ENCODE data around the gene HCN1. TPM values are rescaled to one million over a fixed set of nuclear protein-coding genes. Genes with fewer than 3 reads are reported as not detected.
A peak's percentile ranks its signal among the peaks of the same experiment; 100 is the strongest.

The HCN1 gene
- total and polyA plus RNA-seq, 7 donors = 0.20 to 0.36 (median 0.29) TPM; not detected in 3

DNA sequence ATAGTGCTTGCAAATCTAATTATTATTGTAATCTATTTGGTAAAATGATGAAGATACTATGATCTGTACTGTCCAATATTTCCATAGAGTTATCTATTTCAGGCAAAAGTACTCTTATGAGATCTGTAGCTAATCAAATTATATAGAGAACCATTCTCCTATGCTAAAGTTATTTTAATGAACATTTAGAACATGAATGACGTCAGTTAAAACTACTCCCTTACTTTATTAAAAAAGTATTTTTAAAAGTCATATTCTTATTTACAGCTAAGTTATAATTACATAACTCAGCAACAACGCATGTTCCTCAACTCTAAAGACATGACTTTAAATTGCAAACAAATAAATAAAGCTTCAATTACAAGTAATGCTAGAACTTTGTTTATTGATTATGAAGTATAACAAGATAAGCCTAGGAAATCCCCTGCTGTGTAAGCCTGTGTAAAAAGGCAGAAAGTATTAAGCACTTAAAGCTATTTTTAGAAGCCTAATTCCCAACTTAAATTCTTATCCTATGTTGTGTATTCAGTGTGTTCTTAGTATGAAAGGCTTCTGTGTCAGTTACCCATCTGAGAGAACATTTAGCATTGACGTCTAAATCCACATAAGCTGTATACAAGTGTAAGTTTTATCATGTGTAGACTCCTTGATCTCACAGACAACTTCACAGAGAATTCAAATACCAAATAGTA lies 285.7 kb downstream of the HCN1 start:
- 38 to 54% (median 40%) methylated on average over 3 of the region's 3 CpGs for WGBS, 3 donors
- intact Hi-C loops (cut with DNase I) = no loop called here
- H3K27me3 ChIP-seq (ENCODE audit: insufficient read depth in 3 of 3, low read length in 2 of 3) = no peaks in the 10 kb centered on the region
- DNase-seq (no peak), ATAC-seq (no peak)
- no peak overlapping the region for H3K4me3 ChIP-seq
- no peaks in the 10 kb centered on the region for H3K9me3 ChIP-seq
- TF ChIP-seq, protein P1, sequence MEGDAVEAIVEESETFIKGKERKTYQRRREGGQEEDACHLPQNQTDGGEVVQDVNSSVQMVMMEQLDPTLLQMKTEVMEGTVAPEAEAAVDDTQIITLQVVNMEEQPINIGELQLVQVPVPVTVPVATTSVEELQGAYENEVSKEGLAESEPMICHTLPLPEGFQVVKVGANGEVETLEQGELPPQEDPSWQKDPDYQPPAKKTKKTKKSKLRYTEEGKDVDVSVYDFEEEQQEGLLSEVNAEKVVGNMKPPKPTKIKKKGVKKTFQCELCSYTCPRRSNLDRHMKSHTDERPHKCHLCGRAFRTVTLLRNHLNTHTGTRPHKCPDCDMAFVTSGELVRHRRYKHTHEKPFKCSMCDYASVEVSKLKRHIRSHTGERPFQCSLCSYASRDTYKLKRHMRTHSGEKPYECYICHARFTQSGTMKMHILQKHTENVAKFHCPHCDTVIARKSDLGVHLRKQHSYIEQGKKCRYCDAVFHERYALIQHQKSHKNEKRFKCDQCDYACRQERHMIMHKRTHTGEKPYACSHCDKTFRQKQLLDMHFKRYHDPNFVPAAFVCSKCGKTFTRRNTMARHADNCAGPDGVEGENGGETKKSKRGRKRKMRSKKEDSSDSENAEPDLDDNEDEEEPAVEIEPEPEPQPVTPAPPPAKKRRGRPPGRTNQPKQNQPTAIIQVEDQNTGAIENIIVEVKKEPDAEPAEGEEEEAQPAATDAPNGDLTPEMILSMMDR (IDR thresholded peaks at IDR 0.05) = no peak
- peaks cover 7% of the 10 kb centered on the region for H3K4me1 ChIP-seq
- H3K27ac ChIP-seq = no peak overlapping the region
- no peaks in the 10 kb centered on the region for H3K36me3 ChIP-seq (ENCODE audit: insufficient read depth in 1 of 2, low read depth in 1 of 2)

DNA sequence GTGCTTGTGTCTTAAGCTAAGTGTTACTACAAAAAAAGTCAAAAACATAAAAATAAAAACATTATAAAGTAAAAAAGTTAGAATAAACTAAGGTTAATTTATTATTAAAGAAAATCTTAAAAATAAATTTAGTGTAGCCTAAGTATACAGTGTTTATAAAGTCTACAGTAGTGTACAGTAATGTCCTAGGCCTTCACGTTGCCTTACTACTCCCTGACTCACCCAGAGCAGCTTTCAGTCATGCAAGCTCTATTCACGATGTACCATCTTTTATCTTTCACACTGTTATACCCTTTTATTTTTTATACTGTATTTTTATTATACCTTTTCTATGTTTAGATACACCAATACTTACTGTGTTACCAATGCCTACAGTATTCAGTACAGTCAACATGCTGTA lies 288.1 kb downstream of the HCN1 start:
- TF ChIP-seq, protein P1 (IDR thresholded peaks at IDR 0.05) = no peak
- 86 to 92% (median 91%) methylated on average over 2 of the region's 2 CpGs for WGBS, 3 donors
- DNase-seq (no peak), ATAC-seq (no peak)
- no peak overlapping the region for H3K4me3 ChIP-seq
- intact Hi-C loops (cut with DNase I) = no loop called here
- peaks cover 7% of the 10 kb centered on the region for H3K4me1 ChIP-seq
- no peak overlapping the region for H3K27ac ChIP-seq
- H3K36me3 ChIP-seq (ENCODE audit: insufficient read depth in 1 of 2, low read depth in 1 of 2) = no peaks in the 10 kb centered on the region
- H3K27me3 ChIP-seq (ENCODE audit: insufficient read depth in 3 of 3, low read length in 2 of 3) = no peaks in the 10 kb centered on the region
- H3K9me3 ChIP-seq = no peaks in the 10 kb centered on the region

DNA sequence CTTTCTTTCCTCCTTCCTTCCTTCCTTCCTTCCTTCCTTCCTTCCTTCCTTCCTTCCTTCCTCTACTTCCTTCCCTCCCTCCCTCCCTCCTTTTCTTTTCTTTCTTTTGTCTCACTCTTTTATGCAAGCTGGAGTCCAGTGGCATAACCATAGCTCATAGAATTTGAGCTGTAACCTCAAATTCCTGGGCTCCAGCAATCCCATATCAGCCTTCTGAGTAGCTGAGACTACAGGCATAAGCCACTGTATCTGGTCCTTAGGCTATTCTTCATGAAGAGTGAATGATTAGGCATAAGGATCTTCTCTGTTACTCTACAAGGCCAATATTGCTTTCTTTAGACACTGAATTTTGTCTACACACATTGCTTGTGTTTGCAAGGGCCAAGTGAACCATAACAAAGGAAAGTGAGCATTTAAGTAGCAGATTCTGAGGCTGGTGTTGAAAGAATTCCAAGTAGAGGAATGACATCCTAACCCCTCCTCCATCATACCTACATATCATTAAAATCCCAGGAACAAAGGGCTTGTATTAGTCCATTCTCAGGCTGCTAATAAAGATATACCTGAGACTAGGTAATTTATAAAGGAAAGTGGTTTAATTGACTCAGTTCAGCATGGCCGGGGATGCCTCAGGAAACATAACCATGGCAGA lies 293.2 kb downstream of the HCN1 start:
- Histone ChIP-seq H3K4me1 (no peaks in the 10 kb centered on the region), H3K27me3 (ENCODE audit: insufficient read depth in 3 of 3, low read length in 2 of 3) (no peaks in the 10 kb centered on the region), H3K9me3 (no peaks in the 10 kb centered on the region), H3K36me3 (ENCODE audit: insufficient read depth in 1 of 2, low read depth in 1 of 2) (no peaks in the 10 kb centered on the region), H3K4me3 (no peak overlapping the region), H3K27ac (no peak overlapping the region)
- TF ChIP-seq, protein P1 (IDR thresholded peaks at IDR 0.05) = no peak
- 74 to 93% (median 82%) methylated on average over 1 of the region's 1 CpG for whole genome bisulfite sequencing, 3 donors
- DNase-seq (no peak), ATAC-seq (no peak)
- intact Hi-C loops (cut with DNase I) = no loop called here

DNA sequence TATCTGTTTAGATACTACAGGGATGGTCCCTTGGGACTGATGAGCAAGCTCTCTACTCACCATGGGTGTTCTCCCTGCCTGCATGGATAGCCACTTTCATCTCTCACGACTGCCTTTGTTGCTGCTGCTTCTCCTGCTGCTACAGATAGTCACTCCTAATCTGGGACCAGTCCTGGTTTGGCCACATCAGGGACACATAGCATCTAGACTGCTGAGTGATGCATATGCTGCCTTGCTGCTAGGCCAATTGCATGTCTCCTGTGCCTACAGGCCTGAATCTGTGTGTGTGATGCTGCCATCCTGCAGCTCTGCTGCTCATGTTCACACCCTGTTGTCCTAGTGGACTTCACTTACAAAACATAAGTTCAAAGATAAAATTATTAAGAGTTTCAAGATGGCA lies 297.1 kb downstream of the HCN1 start:
- Histone ChIP-seq H3K36me3 (ENCODE audit: insufficient read depth in 1 of 2, low read depth in 1 of 2) (no peaks in the 10 kb centered on the region), H3K9me3 (no peaks in the 10 kb centered on the region), H3K27ac (no peak overlapping the region), H3K4me3 (no peak overlapping the region), H3K4me1 (no peaks in the 10 kb centered on the region), H3K27me3 (ENCODE audit: insufficient read depth in 3 of 3, low read length in 2 of 3) (no peaks in the 10 kb centered on the region)
- ATAC-seq (peak in 1 of 4 donors; percentile 17), DNase-seq (peak in 1 of 2 donors; percentile 15)
- 30 to 44% (median 44%) methylated on average over 1 of the region's 1 CpG for WGBS, 3 donors
- intact Hi-C loops (cut with DNase I) = no loop called here
- TF ChIP-seq, protein P1 (IDR thresholded peaks at IDR 0.05) = no peak

Data from psoas muscle (tissue), 8 donors.